ENCODE measurements around the gene FAM168A. TPM values are rescaled to one million over a fixed set of nuclear protein-coding genes. Genes with fewer than 3 reads are reported as not detected.
A peak's percentile ranks its signal among the peaks of the same experiment; 100 is the strongest.

FAM168A gene
- total and polyA plus RNA-seq, 2 of the 8 experiments (the other 6 are each of a cell fraction or from before 2014, with no cell fraction given), result 17.1 to 21.6 TPM

GRCh38 chr11:73387594-73388264 is 210.2 kb downstream of the FAM168A start:
- no peak overlapping the region for H2AFZ ChIP-seq (ENCODE audit: low read length)
- no peaks in the 10 kb centered on the region for H3K9me3 ChIP-seq (ENCODE audit: insufficient read depth in 2 of 2, low read depth in 1 of 2, low read length in 1 of 2)
- H3K9ac ChIP-seq (replicated peaks in 1 of 4; ENCODE audit: extremely low read depth in 1 of 4, low read depth in 3 of 4, low read length in 3 of 4), result no peak overlapping the region
- 0 out of 2 replicates have a peak overlapping the region, but pooled peaks have one; percentile 39 for H2BK12ac ChIP-seq (ENCODE audit: low read depth, low read length)
- peak overlapping the region; percentile 72; the same call in 1 of the 2 replicates for H4K8ac ChIP-seq (ENCODE audit: extremely low read depth, insufficient read depth, low read length)
- H2AK5ac ChIP-seq (ENCODE audit: low read depth, low read length), result no peak overlapping the region
- no peak overlapping the region for H4K91ac ChIP-seq (replicated peaks; ENCODE audit: insufficient read length, low read length)
- H3K56ac ChIP-seq (replicated peaks; ENCODE audit: insufficient read length, low read depth, low read length), result no peak overlapping the region
- no peak overlapping the region for H3K23ac ChIP-seq (ENCODE audit: insufficient read length)
- H2BK5ac ChIP-seq (ENCODE audit: low read depth, low read length), result peak overlapping the region; percentile 71; the same call in 1 of the 2 replicates
- no peak overlapping the region for H2BK15ac ChIP-seq (ENCODE audit: low read length)
- H3K23me2 ChIP-seq (ENCODE audit: low read depth, low read length), result no peaks in the 10 kb centered on the region
- DNase-seq (ENCODE audit: low read depth in 1 of 2, low spot score in 2 of 2) (no peak), FAIRE-seq (no peak)
- H2BK20ac ChIP-seq (ENCODE audit: low read length), result no peak overlapping the region
- H3K14ac ChIP-seq (ENCODE audit: insufficient read length), result no peak overlapping the region
- peaks cover 0 to 11% (median 0%) of the 10 kb centered on the region in 4 experiments; a peak in 1 of 7 replicates for H3K4me1 ChIP-seq (replicated peaks in 1 of 4; ENCODE audit: control insufficient read depth in 3 of 4, insufficient read depth in 4 of 4, low read length in 3 of 4)
- peaks cover 3 to 10% of the 10 kb centered on the region in 2 experiments for H4K20me1 ChIP-seq (replicated peaks in 1 of 2; ENCODE audit: control insufficient read depth in 1 of 2, insufficient read depth in 2 of 2, low read length in 2 of 2)
- H3K27me3 ChIP-seq (replicated peaks in 1 of 4; ENCODE audit: control insufficient read depth in 3 of 4, extremely low read depth in 1 of 4, insufficient read depth in 3 of 4, low read length in 3 of 4), result no peaks in the 10 kb centered on the region
- H3K36me3 ChIP-seq (ENCODE audit: control insufficient read depth in 2 of 4, insufficient read depth in 4 of 4, low read length in 3 of 4), result no peaks in the 10 kb centered on the region
- peaks cover 0 to 3% of the 10 kb centered on the region in 2 experiments; a peak in 1 of 4 replicates for H3K79me2 ChIP-seq (ENCODE audit: control insufficient read depth in 1 of 2, insufficient read depth in 2 of 2, low read length in 2 of 2)
- POLR2A ChIA-PET (ENCODE audit: partially characterized antibody), result interaction anchor here (0.5 to 1.8 kb wide), 4 partner anchors 8 to 44 kb away, joined by 3 to 5 read pairs (median 4); no protein-coding TSS in a partner anchor
- WGBS, 2 experiments (ENCODE audit: extremely low coverage in 1 of 2, insufficient coverage in 1 of 2, insufficient read length in 1 of 2, insufficient replicate concordance in 2 of 2, low coverage in 1 of 2, low lambda C conversion rate in 2 of 2, missing lambda C conversion rate in 1 of 2), result 89% methylated on average over 21 of the region's 21 CpGs; no CpG with 5 or more reads in 1 of the 2 experiments
- no peak overlapping the region for H3K4me3 ChIP-seq (ENCODE audit: extremely low read depth in 1 of 4, insufficient read depth in 2 of 4, low read depth in 3 of 4, low read length in 4 of 4)
- no peak overlapping the region for H3K4ac ChIP-seq (replicated peaks; ENCODE audit: insufficient read length, low read depth, low read length)
- H2BK120ac ChIP-seq (replicated peaks; ENCODE audit: low read depth, low read length), result no peak overlapping the region
- CTCF ChIA-PET (ENCODE audit: partially characterized antibody), result interaction anchor here (0.6 to 59.1 kb wide), 10 partner anchors 8 to 747 kb away, joined by 3 to 1456 read pairs (median 6); no protein-coding TSS in a partner anchor
- no peak overlapping the region for H3K27ac ChIP-seq (ENCODE audit: low read depth, low read length)
- H3K18ac ChIP-seq (ENCODE audit: extremely low read depth, low read length), result no peak overlapping the region; the same call in 1 of the 2 replicates
- H3K4me2 ChIP-seq (ENCODE audit: insufficient read depth in 1 of 2, low read depth in 2 of 2, low read length in 2 of 2), result no peak overlapping the region
- no peak overlapping the region for H4K5ac ChIP-seq (ENCODE audit: insufficient read length, low read depth, low read length)
- 0 out of 2 replicates have a peak, but pooled peaks cover 3% of the 10 kb centered on the region for H3K79me1 ChIP-seq (ENCODE audit: low read depth, low read length)
- TF ChIP-seq FOSL1 (IDR thresholded peaks at IDR 0.05; ENCODE audit: insufficient read depth, low read depth, low read length) (no peak), HDAC6 (IDR thresholded peaks at IDR 0.05; ENCODE audit: low read depth, low read length) (no peak), RNF2 (IDR thresholded peaks at IDR 0.05; ENCODE audit: borderline replicate concordance, low read depth, low read length, missing control alignments, poor library complexity, severe bottlenecking) (no peak)

Data from H1 (cell line).